ENCODE data around the gene ZNF625.

The ZNF625 gene

GRCh38 chr19:12198136-12198535, 41.6 kb upstream of the ZNF625 start:
- no peak overlapping the region for H3K4me2 ChIP-seq
- no peaks in the 10 kb centered on the region for H3K27me3 ChIP-seq (ENCODE audit: insufficient read depth, low read depth)
- no peaks in the 10 kb centered on the region for H3K36me3 ChIP-seq (ENCODE audit: insufficient read depth)
- no peaks in the 10 kb centered on the region for H3K79me2 ChIP-seq (ENCODE audit: insufficient read depth, low read depth)
- TF ChIP-seq CTCF (conservative IDR thresholded peaks at IDR 0.05; ENCODE audit: low read depth, low read length) = no peak
- no peak overlapping the region for H3K9ac ChIP-seq
- no peak overlapping the region for H3K27ac ChIP-seq
- H3K4me3 ChIP-seq (IDR thresholded peaks at IDR 0.05; ENCODE audit: insufficient read depth, low read depth, low read length) = no peak overlapping the region
- no peak overlapping the region for H2AFZ ChIP-seq (ENCODE audit: low read depth)
- peaks cover 3% of the 10 kb centered on the region for H3K4me1 ChIP-seq (ENCODE audit: low read depth, poor library complexity, severe bottlenecking)
- H4K20me1 ChIP-seq (ENCODE audit: insufficient read depth) = no peaks in the 10 kb centered on the region

GRCh38 chr19:12194827-12195731, 38.5 kb upstream of the ZNF625 start:
- no peak for TF ChIP-seq CTCF (conservative IDR thresholded peaks at IDR 0.05; ENCODE audit: low read depth, low read length)
- no peaks in the 10 kb centered on the region for H3K27me3 ChIP-seq (ENCODE audit: insufficient read depth, low read depth)
- H3K4me2 ChIP-seq = no peak overlapping the region
- no peaks in the 10 kb centered on the region for H3K36me3 ChIP-seq (ENCODE audit: insufficient read depth)
- H2AFZ ChIP-seq (ENCODE audit: low read depth) = no peak overlapping the region
- no peak overlapping the region for H3K4me3 ChIP-seq (IDR thresholded peaks at IDR 0.05; ENCODE audit: insufficient read depth, low read depth, low read length)
- no peak overlapping the region for H3K9ac ChIP-seq
- peaks cover 3% of the 10 kb centered on the region for H3K4me1 ChIP-seq (ENCODE audit: low read depth, poor library complexity, severe bottlenecking)
- H3K27ac ChIP-seq = no peak overlapping the region
- no peaks in the 10 kb centered on the region; the same call in 1 of the 2 replicates for H4K20me1 ChIP-seq (ENCODE audit: insufficient read depth)
- no peaks in the 10 kb centered on the region for H3K79me2 ChIP-seq (ENCODE audit: insufficient read depth, low read depth)

DNA sequence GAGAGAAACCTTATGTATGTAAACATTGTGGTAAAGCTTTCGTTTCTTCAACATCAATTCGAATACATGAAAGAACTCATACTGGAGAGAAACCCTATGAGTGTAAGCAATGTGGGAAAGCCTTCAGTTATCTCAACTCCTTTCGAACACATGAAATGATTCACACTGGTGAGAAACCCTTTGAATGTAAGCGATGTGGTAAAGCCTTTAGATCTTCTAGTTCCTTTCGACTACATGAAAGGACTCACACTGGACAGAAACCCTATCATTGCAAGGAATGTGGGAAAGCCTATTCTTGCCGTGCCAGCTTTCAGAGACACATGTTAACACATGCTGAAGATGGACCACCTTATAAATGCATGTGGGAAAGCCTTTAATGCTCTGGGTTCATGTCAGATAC, 31.1 kb upstream of the ZNF625 start:
- H3K4me2 ChIP-seq = no peak overlapping the region
- H3K4me3 ChIP-seq (IDR thresholded peaks at IDR 0.05; ENCODE audit: insufficient read depth, low read depth, low read length) = no peak overlapping the region
- no peak for TF ChIP-seq CTCF (conservative IDR thresholded peaks at IDR 0.05; ENCODE audit: low read depth, low read length)
- H3K4me1 ChIP-seq (ENCODE audit: low read depth, poor library complexity, severe bottlenecking) = no peaks in the 10 kb centered on the region
- H3K9ac ChIP-seq = no peak overlapping the region
- H3K79me2 ChIP-seq (ENCODE audit: insufficient read depth, low read depth) = no peaks in the 10 kb centered on the region
- H2AFZ ChIP-seq (ENCODE audit: low read depth) = no peak overlapping the region
- H4K20me1 ChIP-seq (ENCODE audit: insufficient read depth) = no peaks in the 10 kb centered on the region; the same call in 1 of the 2 replicates
- H3K27ac ChIP-seq = no peak overlapping the region
- no peaks in the 10 kb centered on the region for H3K27me3 ChIP-seq (ENCODE audit: insufficient read depth, low read depth)
- peaks cover 18% of the 10 kb centered on the region; the same call in 1 of the 2 replicates for H3K36me3 ChIP-seq (ENCODE audit: insufficient read depth)

GRCh38 chr19:12180377-12180776, 23.8 kb upstream of the ZNF625 start:
- Histone ChIP-seq H3K9ac (no peak overlapping the region), H3K27ac (no peak overlapping the region), H3K4me3 (IDR thresholded peaks at IDR 0.05; ENCODE audit: insufficient read depth, low read depth, low read length) (no peak overlapping the region), H3K27me3 (ENCODE audit: insufficient read depth, low read depth) (no peaks in the 10 kb centered on the region), H4K20me1 (ENCODE audit: insufficient read depth) (no peaks in the 10 kb centered on the region), H3K4me1 (ENCODE audit: low read depth, poor library complexity, severe bottlenecking) (no peaks in the 10 kb centered on the region), H3K4me2 (no peak overlapping the region), H3K79me2 (ENCODE audit: insufficient read depth, low read depth) (no peaks in the 10 kb centered on the region), H3K36me3 (ENCODE audit: insufficient read depth) (peaks cover 1% of the 10 kb centered on the region; the same call in 1 of the 2 replicates), H2AFZ (ENCODE audit: low read depth) (no peak overlapping the region)
- no peak for TF ChIP-seq CTCF (conservative IDR thresholded peaks at IDR 0.05; ENCODE audit: low read depth, low read length)
